ENCODE data around the gene AUH.
A peak's percentile ranks its signal among the peaks of the same experiment; 100 is the strongest.
"Not testable (repeated sequence)": the region's sequence is repeated elsewhere in the genome, so short reads cannot be mapped to it uniquely, and the experiment has no call there.

Gene AUH, protein sequence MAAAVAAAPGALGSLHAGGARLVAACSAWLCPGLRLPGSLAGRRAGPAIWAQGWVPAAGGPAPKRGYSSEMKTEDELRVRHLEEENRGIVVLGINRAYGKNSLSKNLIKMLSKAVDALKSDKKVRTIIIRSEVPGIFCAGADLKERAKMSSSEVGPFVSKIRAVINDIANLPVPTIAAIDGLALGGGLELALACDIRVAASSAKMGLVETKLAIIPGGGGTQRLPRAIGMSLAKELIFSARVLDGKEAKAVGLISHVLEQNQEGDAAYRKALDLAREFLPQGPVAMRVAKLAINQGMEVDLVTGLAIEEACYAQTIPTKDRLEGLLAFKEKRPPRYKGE

DNA sequence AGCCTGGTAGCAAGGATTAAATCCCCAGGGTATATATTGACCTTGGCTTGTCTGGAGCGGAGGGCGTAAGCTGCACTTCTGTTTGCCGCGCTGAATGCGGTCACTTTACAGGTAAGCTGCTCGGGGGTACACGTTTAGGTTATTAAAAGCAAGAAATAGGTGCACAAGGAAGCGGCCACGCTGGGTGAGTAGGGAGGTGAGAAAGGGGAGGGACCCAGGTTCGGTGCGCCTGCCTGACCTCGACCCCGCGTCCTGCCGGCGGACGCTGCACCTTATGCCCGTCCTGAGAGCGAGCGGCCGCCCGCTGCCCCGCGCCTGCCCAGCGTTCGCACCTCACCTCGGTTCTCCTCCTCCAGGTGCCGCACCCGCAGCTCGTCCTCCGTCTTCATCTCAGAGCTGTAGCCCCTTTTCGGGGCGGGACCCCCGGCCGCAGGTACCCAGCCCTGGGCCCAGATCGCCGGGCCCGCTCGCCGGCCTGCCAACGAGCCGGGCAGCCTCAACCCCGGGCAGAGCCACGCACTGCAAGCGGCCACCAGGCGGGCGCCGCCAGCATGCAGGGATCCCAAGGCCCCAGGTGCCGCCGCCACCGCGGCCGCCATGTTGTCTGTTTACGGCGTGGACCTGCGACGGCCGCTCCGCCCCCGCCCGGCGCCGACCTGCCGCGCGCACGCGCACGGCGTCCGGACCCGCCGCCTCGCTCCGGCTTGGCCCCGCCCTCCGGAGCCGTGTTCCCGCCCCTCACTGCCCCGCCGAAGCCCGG is at the start of gene AUH:
Gene AUH, minus strand, starts transcription at position 628 of the 760 bp plus-strand sequence. Its CDS starts 29 bp downstream, at position 599.
- DNase-seq (ENCODE audit: low read depth in 2 of 2), result peak in 1 of 2 experiments; percentile 35

DNA sequence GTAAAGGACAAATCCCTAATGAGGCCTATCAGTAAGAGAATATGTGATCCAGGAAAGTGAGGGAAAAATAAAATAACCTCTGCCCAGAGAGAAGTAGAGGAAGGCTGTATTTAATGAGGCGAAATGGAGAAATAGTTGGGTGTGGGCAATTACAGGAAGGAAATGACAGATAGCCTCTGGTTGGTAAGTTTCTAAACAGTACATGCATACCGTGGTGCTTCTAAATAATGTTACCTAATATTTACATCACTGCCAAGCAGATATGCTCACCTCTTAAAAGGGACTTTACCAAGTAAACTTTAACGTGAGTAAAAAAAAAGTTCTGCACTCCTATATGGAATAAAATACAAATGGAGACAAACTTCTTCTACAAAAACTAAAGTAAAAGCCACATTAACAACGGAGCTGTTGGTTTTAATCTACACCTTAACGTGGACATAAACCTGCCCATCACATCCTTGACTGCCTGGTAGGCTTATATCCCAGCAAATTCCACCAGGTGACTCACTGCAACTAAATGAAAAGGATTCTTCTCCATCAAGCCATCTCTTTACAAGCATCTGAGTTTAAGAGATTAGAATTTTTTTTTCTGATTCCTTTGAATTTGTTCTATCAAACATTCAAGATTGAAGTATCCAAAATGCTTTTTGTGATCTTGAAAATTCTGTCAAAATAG is 49.5 kb upstream of the AUH start:
- no peak for DNase-seq (ENCODE audit: low read depth in 2 of 2)

DNA sequence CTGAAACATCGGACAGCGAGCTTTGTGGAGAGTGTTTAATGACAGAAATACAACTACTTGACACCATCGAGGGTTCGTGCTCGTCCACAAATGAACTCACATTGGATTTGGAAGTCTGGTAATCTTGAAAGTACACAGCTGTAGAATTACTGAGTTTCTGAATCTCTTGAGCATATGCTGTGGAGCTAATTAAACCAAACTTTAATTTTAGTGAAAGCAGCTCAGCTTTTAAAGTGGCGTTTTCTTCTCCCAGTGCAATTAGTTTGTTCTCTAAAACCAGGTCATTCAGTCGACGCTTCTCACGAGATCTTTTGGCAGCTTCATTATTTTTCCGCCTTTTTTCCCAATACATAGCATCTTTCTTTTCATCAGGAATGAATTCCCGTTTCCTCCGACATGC is 48.4 kb upstream of the AUH start:
- no peak for DNase-seq (ENCODE audit: low read depth in 2 of 2)

DNA sequence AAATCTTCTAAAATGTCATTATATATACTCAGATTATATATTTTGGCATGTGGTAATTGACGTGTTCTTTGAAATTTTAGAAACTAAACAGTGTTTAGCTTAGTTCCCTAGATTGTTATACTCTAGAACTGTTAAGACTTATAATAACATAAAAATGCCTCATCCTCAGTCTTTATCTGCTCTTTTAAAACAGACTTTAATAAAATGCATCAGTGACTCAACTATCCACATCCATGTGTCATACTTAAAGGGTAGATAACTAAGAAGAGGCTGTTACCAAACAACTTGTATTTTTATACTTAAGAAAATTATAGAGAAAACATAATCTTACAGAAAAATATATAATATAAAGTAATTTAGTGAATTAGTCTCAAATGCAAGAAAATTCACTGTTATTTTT is 46.8 kb upstream of the AUH start:
- no peak for DNase-seq (ENCODE audit: low read depth in 2 of 2)

DNA sequence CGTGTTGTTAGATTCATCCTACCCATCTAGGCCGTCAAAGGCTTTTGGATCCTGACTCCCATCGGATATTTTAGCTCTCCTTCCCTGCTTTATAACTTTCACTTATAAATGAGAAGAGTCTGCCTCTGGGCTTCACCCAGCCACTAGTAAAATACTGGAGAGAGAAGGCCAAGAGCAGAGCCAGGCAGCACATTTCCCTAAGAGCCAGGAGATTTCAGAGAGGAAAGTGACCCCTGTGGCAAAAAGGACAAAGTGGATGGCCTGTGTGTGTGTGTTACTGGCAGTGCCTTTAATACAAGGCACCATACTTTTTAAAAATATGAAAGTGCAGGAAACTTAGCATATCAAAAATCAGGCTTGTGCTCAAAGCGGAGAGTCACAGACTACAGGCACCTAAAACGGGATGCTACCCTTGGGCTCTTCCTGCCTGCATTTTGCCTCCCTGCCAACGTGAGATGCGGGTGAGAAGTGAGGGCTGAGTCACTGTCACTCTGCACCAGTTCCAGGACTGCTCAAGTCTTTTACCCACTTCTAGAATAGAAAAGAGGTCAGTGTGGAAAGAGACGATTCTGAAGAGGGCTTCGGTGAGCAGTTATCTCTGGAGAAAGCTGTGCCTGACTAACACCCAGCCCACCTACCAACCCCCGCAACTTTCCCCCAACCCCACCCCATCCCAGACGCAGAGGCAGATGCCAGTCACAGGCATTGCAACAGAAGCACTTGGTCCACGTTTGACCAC is 46.0 kb upstream of the AUH start:
- DNase-seq (ENCODE audit: low read depth in 2 of 2), result no peak

DNA sequence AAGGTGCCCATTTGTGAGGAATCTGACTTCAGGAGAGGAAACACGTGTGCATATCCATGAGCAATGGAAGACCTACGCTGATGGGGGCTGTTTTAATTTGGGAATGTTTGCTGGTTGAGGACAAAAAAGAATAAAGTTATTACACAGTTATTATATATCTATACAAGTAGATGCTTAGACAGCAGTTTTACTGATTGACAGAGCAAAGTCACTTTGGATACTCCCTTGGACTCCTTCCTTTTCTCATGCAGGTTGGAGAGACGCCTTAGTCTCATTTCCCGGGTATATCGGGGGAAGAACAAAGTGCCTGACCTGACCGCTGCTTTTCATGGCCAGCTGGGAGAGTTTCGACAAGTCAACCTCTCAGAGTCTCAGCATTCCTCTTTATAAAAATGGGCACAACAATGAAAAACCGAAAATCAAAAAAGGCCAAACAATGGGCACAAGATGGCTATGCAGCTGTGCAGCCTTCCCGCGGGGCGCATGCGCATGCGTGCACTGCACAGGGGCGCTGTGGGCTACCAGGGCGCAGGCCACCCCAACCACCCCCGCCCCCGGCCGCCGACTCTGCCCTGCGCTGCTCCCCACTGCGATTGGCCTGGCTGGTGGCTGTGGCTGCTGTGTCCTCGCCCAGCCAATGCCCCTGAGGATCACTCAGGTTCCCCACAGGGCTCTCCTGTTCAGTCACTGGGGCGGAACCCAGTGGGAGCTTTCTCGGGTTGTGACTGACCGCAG is 43.8 kb upstream of the AUH start:
- no peak for DNase-seq (ENCODE audit: low read depth in 2 of 2)

DNA sequence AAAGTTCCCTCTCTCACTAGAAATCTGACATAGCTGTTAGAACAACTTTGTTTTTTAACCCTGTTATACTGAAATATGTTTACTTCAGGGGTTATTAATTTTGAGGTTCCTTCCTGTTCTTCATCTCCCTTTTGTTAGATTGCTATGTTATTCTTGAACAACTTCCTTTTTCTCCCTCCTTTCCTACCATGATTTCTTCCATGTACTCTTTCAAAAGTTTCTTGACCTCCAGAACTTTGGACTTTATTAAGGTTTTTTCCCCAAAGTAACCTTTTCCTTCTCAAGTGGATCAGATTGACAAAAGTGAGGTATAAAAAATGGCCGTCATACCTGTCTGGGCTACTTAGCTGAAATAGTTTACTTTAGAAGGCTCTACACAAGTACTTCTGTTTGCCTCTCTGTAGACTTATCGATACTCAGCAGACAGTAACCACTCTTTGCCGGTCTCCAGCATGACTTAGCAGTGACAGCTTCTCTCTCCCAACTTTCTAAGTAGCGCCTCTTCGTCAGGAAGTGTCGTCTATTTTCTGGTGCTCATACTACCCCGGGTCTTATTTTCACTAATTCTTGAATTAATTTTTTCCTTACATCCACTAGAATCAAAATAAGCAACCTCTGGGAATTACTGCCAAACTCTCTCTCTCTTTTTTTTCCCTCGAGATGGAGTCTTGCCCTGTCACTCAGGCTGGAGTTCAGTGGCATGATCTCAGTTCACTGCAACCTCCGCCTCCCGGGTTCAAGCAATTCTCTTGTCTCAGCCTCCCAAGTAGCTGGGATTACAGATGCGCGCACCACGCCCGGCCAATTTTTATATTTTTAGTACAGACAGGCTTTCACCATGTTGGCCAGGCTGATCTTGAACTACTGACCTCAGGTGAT is 42.2 kb upstream of the AUH start:
- no peak for DNase-seq (ENCODE audit: low read depth in 2 of 2)

DNA sequence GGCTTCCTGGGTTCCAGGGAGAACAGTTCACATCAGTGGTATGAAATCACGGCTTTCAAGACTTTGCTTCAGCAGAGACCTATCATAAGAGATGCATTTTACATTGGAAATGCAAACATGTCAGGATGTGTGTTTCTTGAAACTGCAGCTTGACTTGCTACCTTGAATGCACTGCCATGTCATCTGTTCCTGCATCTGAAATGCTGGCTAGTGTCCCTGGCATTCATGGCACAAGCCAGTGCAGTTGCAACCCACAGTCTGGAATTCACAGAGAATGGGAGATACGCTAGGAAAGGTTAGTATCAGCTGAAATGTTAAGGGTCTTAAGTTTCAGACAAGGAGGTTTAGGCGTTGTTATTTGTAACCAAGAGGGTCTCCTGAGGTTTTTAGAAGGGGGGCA is 37.2 kb upstream of the AUH start:
- DNase-seq (ENCODE audit: low read depth in 2 of 2), result no peak

DNA sequence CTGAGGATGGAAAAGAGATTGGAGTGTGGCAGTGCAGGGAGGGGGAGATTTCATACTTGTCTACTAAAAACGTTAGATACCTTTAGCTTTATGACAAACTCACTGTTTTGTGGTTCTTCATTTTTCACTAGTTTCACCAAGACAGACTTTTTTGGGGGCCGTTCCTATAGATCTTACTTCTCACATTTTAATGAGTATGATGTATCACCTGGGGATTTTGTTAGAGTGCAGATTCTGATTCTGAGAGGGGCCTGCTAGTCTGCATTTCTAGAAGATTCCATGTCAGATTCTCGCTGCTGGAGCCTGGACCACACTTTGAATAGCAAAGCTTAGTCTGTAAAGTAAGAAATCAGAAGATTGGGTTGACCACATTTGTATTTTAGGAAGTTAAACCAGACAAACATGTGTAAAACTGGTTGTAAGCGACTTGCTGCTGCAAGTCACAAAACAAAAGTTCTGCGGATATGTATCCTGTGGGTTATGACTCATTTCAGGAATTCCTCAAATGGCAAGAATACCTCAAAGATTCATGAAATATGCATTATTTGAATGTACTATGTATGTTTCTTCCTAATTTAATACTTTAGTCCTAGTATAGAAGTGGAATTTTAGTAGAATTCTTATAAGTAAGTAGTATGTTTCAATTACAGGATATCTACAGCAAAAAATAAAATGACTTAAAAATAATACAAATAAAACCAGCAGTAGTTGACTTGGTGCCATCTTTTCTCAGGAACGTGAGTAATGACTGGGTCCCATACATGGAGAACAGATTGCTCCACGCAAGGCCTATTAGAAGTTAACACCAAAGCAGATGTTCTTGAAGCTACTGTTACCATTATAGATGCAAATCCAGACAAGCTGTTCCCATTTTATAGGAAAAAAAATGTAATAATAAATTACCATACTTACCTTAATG is 34.1 kb upstream of the AUH start:
- peak; percentile 89 for DNase-seq (ENCODE audit: low read depth in 2 of 2)

DNA sequence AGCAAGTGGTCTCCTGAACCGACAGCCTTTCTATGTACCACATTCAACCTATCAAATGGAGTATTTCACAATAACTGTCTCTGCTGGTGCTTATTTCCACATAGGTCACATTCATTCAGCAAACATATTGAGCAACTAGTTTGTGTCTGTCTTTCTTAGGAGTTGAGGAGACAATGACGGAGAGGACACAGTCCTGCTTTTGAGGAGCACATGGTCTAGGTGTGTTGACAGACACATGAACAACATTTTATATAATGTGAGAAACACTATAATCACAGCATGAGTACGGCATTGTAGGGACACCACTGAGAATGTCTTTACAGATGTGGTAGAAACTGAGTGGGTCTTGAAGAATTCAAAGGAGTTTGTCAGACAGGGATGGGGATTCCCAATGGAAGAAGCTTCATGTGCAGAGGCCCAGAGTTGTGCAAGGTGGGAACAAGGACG is 33.4 kb upstream of the AUH start:
- no peak for DNase-seq (ENCODE audit: low read depth in 2 of 2)

DNA sequence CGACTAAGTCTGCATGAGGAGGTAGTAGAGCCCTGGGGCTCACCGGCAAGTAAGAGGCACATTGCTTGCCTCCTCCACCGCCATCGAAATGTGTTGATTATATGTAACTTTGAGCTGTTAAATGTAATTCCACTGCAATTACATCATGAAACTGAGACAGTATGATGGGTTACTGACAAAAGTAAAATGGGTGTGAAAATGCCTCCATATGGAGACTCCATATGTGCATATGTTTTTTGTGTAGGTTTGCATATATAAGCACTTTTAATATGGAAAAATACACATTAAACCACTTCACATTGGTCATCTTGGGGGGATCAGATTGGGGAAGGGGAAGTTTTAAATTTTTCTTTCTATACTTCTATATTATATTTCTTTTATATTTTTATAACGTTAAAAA is 32.1 kb upstream of the AUH start:
- no peak for DNase-seq (ENCODE audit: low read depth in 2 of 2)

DNA sequence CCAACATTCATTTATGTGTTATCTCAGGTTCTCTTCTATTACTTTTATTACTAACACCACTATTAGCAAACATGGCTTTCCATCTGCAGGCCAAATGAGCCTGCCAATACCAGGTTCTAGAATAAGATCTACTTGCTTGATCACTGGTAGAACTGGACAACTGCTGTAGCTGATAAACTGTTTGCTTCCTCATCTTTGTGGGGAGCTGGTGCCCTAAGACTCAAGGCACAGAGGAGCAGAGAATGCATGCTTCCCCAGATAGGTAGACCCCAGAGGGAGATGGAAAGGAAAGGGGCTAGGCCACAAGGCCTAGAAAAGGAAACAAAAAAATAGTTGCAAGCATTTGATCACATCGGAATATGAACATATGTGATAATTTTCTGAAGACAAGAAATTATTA is 30.7 kb upstream of the AUH start:
- DNase-seq (ENCODE audit: low read depth in 2 of 2), result no peak

DNA sequence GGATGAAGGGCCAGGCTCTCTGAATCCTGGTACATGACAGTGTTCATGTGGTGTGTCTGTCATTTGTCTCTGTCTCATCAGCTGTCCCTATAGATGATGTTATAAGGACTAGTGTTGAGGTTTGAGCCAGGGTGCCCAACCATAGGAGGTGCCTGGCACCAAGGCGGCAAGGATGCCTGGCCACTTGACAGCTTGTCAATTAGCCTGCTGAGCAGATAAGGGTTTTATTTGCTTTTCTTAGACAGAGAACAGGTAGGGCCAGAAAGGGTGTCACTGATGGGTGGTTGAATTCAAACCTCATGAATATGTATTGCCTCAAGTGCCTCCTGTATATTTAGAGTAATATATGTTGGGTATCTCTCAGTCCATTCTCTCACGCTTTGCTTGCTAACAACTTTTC is 30.1 kb upstream of the AUH start:
- no peak for DNase-seq (ENCODE audit: low read depth in 2 of 2)

DNA sequence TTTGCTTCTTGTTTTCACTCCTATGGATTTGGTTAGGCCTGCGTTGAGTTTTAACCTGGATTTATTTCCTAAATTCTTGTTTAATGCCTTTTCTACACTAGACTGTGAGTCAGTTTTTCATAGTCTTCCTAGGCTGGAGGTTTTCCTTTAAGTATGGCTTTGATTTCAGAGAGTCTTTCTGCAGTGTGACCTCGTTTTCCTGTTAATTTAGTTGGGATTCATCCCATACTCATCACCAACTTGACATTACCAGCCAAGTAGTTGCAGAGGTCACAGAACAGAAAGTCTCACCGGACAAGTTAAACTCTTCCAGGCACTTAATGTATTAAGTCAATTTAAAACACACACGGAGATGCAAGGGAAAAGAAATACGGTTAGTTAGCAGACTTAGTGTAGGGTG is 29.7 kb upstream of the AUH start:
- DNase-seq (ENCODE audit: low read depth in 2 of 2), result no peak

DNA sequence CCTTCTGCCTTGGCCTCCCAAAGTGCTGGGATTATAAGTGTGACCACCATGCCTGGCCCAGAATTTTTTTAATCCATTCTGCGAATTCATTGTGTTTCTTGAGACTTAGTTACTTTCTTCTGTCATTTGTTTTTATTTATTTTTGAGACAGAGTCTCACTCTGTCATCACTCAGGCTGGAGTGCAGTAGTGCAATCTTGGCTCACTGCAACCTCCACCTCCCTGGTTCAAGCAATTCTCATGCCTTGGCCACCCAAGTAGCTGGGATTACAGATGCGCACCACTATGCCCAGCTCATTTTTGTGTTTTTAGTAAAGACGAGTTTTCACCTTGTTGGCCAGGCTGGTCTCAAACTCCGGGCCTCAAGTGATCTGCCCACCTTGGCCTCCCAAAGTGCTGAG is 28.0 kb upstream of the AUH start:
- not testable (repeated sequence) for DNase-seq (ENCODE audit: low read depth in 2 of 2)

DNA sequence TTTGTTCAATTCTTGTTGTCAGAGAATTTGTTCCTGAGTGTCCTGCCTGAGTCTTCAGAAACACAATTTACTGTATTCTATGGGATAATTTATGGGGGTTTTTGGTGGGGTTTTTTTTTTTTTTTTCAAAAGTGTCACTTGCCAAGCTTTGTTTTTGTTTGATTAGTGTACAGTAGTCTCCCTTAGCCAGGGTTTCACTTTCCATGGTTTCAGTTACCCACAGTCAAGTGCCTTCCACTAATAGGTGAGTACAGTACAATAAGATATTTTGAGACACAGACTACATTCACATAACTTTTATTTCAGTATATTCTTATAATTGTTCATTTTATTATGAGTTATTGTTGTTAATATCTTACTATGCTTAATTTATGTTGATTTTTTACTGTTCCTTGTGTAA is 25.0 kb upstream of the AUH start:
- no peak for DNase-seq (ENCODE audit: low read depth in 2 of 2)

DNA sequence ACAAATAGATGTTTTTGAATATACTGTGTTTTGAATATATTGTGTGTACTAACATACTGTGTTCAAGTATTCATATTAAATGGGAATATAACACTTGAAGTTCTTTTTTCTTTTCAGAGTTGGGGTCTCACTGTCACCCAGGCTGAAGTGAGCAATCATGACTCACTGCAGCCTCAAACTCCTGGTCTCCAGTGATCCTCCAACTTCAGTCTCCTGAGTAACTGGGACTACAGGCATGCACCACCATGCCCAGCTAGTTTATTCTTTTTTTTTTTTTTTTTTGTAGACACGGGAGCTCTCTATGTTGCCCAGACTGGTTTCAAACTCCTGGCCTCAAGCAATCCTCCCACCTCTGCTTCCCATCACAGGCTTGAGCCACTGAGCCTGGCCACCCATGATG is 23.2 kb upstream of the AUH start:
- DNase-seq (ENCODE audit: low read depth in 2 of 2), result no peak

DNA sequence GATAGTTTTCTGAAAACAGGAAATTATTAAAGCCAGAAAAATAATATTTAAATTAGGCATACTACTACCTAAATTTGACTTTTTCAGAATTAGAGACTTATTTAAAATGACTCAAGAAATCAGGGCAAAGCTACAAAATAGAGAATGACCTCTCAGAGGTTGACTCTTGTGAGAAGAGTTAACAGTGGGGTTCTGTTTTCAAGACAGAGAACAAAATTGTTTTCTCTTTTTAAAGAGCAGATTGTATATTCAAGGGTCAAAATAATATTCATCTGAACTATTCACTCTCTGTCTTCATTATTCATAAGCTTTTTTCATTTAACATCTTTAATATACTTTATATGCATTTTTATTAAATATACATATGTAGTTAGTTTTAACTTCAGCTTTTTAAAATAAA is 21.9 kb upstream of the AUH start:
- DNase-seq (ENCODE audit: low read depth in 2 of 2), result no peak

DNA sequence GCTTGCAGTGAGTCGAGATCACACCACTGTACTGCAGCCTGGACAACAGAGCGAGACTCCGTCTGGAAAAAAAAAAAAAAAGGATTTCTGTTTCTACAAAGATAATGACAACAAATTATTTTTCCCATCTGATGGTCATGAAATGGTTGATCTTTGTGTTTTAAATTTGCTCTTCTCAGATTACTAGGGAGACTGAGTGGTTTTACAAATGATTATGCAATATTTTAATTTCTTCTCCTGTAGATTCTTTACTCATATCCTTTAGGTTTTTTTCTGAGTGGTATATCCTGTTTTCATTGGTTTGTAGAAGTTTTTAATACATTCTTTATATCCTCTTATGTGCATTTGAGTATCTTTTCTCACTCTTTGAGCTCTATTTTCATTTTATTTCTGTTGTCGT is 20.6 kb upstream of the AUH start:
- no peak for DNase-seq (ENCODE audit: low read depth in 2 of 2)
